Skeletal muscle tissue (tissue), 4 donors: ENCODE data around the gene CRYAB. TPM values are rescaled to one million over a fixed set of nuclear protein-coding genes. Genes with fewer than 3 reads are reported as not detected.
A peak's percentile ranks its signal among the peaks of the same experiment; 100 is the strongest.

ENCODE experiments used
- H3K27ac ChIP-seq: one replicate; pipeline ENCODE4 v1.7.0; 2013; ENCODE audit warnings: mild to moderate bottlenecking, low read depth, low read length, inconsistent platforms
- H3K27me3 ChIP-seq, 3 donors: one replicate each; pipeline ENCODE4 v1.7.0; 2013; ENCODE audit warnings: low read length in 3 of 3; ENCODE audit not compliant: control insufficient read depth in 3 of 3, insufficient read depth in 3 of 3
- H3K36me3 ChIP-seq, 3 donors: one replicate each; pipeline ENCODE4 v1.7.0; 2013; ENCODE audit warnings: low read length in 3 of 3; ENCODE audit not compliant: control insufficient read depth in 3 of 3, insufficient read depth in 3 of 3
- H3K4me1 ChIP-seq, 3 donors: one replicate each; pipeline ENCODE4 v1.7.0; 2013; ENCODE audit warnings: low read length in 3 of 3, mild to moderate bottlenecking in 3 of 3; ENCODE audit not compliant: control insufficient read depth in 3 of 3, insufficient read depth in 3 of 3
- H3K4me3 ChIP-seq, 3 donors: one replicate each; pipeline ENCODE4 v1.7.0; 2013; ENCODE audit warnings: low read length in 3 of 3
- H3K9ac ChIP-seq, 3 donors: one replicate each; pipeline ENCODE4 v1.7.0; 2013; ENCODE audit warnings: low read length in 3 of 3, mild to moderate bottlenecking in 3 of 3, moderate library complexity in 2 of 3, low read depth in 1 of 3
- H3K9me3 ChIP-seq, 3 donors: one replicate each; pipeline ENCODE4 v1.7.0; 2013; ENCODE audit warnings: low read length in 3 of 3; ENCODE audit not compliant: control insufficient read depth in 3 of 3
- total RNA-seq: library from RNA; depleted of rRNA; stranded (reverse); fragments of >200 nt; gene quantifications from one replicate; pipeline ENCODE4 v1.2.3, GENCODE V29; 2014
- donor health status: Osteomylitis.

CRYAB gene
- total RNA-seq, 1 donor from 2014 or later = 37.6 TPM

DNA sequence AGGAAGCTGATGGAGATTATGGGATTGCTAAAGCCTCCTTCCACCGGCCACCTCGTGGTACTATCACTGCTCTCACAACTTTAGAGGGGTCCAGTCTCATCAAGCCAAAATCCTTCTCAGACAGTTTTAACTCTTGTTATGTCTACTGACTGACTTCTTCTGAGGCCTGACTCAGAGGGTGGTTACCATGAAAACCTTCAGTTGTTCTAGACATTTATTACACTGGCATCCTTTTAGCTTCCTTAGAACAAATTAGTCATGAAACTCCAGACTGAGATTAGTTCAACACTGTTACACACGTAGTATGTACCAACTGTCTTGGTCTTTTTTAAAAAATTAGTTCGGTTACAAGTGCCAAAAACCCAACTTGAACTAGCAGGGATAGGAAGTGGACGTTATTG lies 33.1 kb upstream of the CRYAB start:
- peaks cover 10 to 28% (median 16%) of the 10 kb centered on the region in 3 donors for H3K4me1 ChIP-seq
- H3K4me3 ChIP-seq = no peak overlapping the region
- no peak overlapping the region for H3K9ac ChIP-seq
- H3K27ac ChIP-seq = no peak overlapping the region
- H3K9me3 ChIP-seq = no peaks in the 10 kb centered on the region
- H3K36me3 ChIP-seq = no peaks in the 10 kb centered on the region
- H3K27me3 ChIP-seq = no peaks in the 10 kb centered on the region

DNA sequence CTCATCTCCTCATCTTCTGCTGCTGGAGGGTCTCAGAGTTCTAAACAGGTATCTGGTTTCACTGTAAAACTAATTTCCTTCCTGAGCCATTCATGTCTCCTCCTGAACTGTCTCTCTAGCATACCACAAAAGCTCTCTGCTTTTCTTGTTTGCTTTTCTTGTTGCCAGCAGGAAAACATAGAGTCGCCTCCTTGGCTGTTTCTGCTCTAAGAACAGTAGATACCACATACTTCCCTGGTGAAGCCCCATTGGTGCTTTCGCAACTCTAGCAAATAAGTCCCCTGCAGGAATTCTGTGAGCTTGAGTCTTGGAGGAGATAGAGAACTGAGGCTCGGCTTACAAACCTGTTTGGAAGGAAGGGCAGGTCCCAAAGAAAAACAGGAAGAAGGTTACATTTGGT lies 32.6 kb upstream of the CRYAB start:
- peaks cover 10 to 29% (median 16%) of the 10 kb centered on the region in 3 donors for H3K4me1 ChIP-seq
- H3K27ac ChIP-seq = peak overlapping the region; percentile 2
- H3K9me3 ChIP-seq = no peaks in the 10 kb centered on the region
- H3K27me3 ChIP-seq = no peaks in the 10 kb centered on the region
- H3K4me3 ChIP-seq = no peak overlapping the region
- H3K9ac ChIP-seq = no peak overlapping the region
- H3K36me3 ChIP-seq = no peaks in the 10 kb centered on the region

- peak overlapping the region; percentile 49 for H3K27ac ChIP-seq
- no peaks in the 10 kb centered on the region for H3K27me3 ChIP-seq
- peaks cover 18 to 42% (median 28%) of the 10 kb centered on the region in 3 donors for H3K4me1 ChIP-seq
- H3K4me3 ChIP-seq = no peak overlapping the region
- no peaks in the 10 kb centered on the region for H3K9me3 ChIP-seq
- H3K9ac ChIP-seq = no peak overlapping the region
- H3K36me3 ChIP-seq = no peaks in the 10 kb centered on the region
Measured at GRCh38 chr11:111942829-111943228, 31.3 kb upstream of the CRYAB start.

DNA sequence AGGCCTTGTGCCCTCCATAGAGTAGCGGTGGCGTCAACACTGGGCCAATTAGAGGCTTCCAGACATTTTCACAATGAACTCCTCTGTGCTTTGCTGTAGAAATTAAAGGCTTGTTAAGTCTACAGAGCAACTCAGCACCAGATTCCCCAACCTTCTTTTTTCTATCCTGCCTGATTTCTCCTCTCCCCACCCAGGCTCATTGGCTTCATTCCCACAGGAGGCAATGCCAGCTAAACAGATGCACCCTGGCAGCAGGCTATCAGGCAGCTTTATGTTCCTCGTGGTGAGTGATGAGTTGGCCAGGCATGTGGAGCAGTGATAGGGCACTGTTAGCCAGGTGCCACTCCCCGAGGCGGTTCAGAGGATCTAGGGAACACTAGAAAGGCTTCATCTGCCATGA lies 30.4 kb upstream of the CRYAB start:
- Histone ChIP-seq H3K4me1 (peaks cover 24 to 46% (median 33%) of the 10 kb centered on the region in 3 donors), H3K36me3 (no peaks in the 10 kb centered on the region), H3K27me3 (no peaks in the 10 kb centered on the region), H3K9me3 (no peaks in the 10 kb centered on the region), H3K27ac (peak overlapping the region; percentile 49), H3K4me3 (peak overlapping the region in 1 of 3 donors; percentile 30), H3K9ac (no peak overlapping the region)

DNA sequence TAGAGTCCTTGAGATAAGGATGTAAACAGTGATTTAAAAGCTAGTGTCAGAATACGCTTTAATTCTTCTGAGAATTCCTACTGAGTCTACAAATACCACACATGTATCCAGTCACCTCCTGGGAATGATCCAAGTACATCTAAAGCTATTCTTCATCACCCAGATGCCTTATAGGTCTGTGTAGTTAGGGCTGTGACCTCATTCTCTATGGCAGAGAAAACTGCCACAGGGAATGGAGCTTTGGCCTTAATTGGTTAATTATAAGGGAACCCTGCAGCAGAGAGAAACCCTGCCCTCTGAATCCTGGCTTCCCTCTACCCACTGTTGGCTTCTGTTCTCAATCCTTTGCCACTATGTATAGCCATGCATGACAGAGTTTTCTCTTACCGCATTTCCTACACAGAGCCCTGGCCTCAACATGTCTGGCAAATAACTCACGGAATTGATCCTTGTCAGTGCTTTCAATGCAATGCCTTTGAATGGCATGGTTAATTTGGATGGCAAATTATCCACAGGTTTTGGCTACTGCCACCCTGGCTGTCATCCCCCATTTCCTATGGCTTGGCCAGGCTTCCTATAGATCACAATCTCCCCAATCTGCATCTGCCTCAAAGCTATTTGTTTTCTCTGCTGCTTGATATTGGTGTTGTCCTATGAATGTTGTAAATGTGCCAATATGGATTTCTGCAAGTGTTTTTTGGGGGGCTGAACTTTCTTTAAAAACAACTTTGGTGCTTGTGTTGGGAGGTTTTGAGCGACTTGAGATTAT lies 28.4 kb upstream of the CRYAB start:
- Histone ChIP-seq H3K4me1 (peaks cover 36 to 61% (median 43%) of the 10 kb centered on the region in 3 donors), H3K4me3 (no peak overlapping the region), H3K27ac (peak overlapping the region; percentile 7), H3K36me3 (no peaks in the 10 kb centered on the region), H3K9ac (no peak overlapping the region), H3K27me3 (no peaks in the 10 kb centered on the region), H3K9me3 (no peaks in the 10 kb centered on the region)

- Histone ChIP-seq H3K36me3 (no peaks in the 10 kb centered on the region), H3K27ac (peak overlapping the region; percentile 64), H3K27me3 (no peaks in the 10 kb centered on the region), H3K4me1 (peaks cover 36 to 61% (median 43%) of the 10 kb centered on the region in 3 donors), H3K9me3 (no peaks in the 10 kb centered on the region), H3K9ac (peak overlapping the region in 2 of 3 donors; percentile 4 to 50), H3K4me3 (peak overlapping the region in 1 of 3 donors; percentile 37)
Measured at GRCh38 chr11:111938687-111939160, 27.2 kb upstream of the CRYAB start.

DNA sequence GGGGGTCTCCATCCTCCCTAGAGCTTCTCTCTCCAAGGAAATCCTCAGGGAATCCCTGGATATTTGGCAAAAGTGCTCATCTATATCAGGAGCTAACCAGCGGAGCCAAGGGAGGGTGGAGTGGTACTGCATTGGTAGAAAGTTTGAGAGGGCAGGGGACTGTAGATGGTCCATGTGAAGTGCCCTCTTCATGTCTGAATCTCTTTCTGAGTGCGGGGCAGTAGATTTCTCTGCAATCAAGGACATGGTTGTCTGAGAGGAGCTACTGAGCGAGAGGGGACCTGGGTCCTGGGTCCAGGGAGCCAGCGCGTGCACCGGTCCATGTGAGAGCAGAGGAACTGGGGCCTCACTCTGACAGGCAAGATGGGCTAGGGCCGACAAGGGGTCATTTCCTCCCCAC lies 26.3 kb upstream of the CRYAB start:
- Histone ChIP-seq H3K36me3 (no peaks in the 10 kb centered on the region), H3K4me1 (peaks cover 36 to 61% (median 43%) of the 10 kb centered on the region in 3 donors), H3K27ac (peak overlapping the region; percentile 64), H3K9ac (peak overlapping the region in 2 of 3 donors; percentile 50 to 86), H3K27me3 (no peaks in the 10 kb centered on the region), H3K9me3 (no peaks in the 10 kb centered on the region), H3K4me3 (peak overlapping the region; percentile 75 to 84 (median 80))

- Histone ChIP-seq H3K9ac (peak overlapping the region; percentile 50 to 86 (median 80)), H3K9me3 (no peaks in the 10 kb centered on the region), H3K27ac (peak overlapping the region; percentile 64), H3K4me1 (peaks cover 35 to 56% (median 39%) of the 10 kb centered on the region in 3 donors), H3K36me3 (no peaks in the 10 kb centered on the region), H3K27me3 (no peaks in the 10 kb centered on the region), H3K4me3 (peak overlapping the region; percentile 75 to 84 (median 80))
Measured at GRCh38 chr11:111937461-111937769, 25.8 kb upstream of the CRYAB start.

DNA sequence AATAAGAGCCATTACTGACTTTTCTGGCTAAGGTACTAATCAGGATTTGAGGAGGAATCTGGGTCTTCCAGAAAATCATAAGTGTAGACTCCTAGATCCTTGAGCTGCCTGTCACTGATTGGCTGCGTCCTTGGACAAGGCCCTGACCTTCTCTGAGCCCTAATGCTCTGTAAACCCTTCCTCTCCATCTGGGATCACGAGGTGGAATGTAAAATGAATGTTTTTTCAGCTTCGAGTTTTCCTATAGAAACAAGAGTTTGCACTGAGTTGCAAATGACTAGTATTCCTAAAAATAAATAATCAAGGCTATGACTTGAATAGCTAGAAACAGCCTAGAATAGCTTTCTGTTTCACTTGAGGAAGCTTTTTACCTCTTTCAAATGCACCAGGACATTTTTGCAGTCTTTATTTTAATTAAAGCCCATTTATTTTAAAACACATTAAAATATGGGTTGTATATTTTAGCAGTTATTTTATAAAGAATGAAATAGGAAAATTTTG lies 24.5 kb upstream of the CRYAB start:
- Histone ChIP-seq H3K27me3 (no peaks in the 10 kb centered on the region), H3K4me1 (peaks cover 29 to 44% (median 32%) of the 10 kb centered on the region in 3 donors), H3K4me3 (peak overlapping the region in 2 of 3 donors; percentile 75 to 84), H3K36me3 (no peaks in the 10 kb centered on the region), H3K9ac (peak overlapping the region; percentile 50 to 86 (median 80)), H3K27ac (peak overlapping the region; percentile 64), H3K9me3 (no peaks in the 10 kb centered on the region)

GRCh38 chr11:111935317-111936039 lies 23.9 kb upstream of the CRYAB start:
- Histone ChIP-seq H3K36me3 (no peaks in the 10 kb centered on the region), H3K27ac (peak overlapping the region; percentile 64), H3K4me3 (no peak overlapping the region), H3K4me1 (peaks cover 29 to 40% (median 32%) of the 10 kb centered on the region in 3 donors), H3K27me3 (no peaks in the 10 kb centered on the region), H3K9ac (peak overlapping the region in 1 of 3 donors; percentile 41), H3K9me3 (no peaks in the 10 kb centered on the region)
